ENCODE results near the gene TMEM91.
"Not testable (repeated sequence)": the region's sequence is repeated elsewhere in the genome, so short reads cannot be mapped to it uniquely, and the experiment has no call there.

TMEM91 gene

GRCh38 chr19:41353466-41354342, 22.6 kb upstream of the TMEM91 start, which contains the start of gene TGFB1:
TSS of gene TGFB1 (minus strand) at chr19:41353922. CDS start at chr19:41353044, 878 bp downstream.
- DNase-seq (ENCODE audit: low read depth in 2 of 2) = peak; percentile 92 to 95

GRCh38 chr19:41354343-41354953, 21.9 kb upstream of the TMEM91 start:
- DNase-seq (ENCODE audit: low read depth in 2 of 2) = no peak

GRCh38 chr19:41355035-41355434, 21.3 kb upstream of the TMEM91 start:
- no peak for DNase-seq (ENCODE audit: low read depth in 2 of 2)

GRCh38 chr19:41355802-41356201, 20.5 kb upstream of the TMEM91 start:
- no peak for DNase-seq (ENCODE audit: low read depth in 2 of 2)

- DNase-seq (ENCODE audit: low read depth in 2 of 2) = no peak
These were observed 19.2 kb upstream of the TMEM91 start for GRCh38 chr19:41356984-41357739.

GRCh38 chr19:41357746-41358145, 18.6 kb upstream of the TMEM91 start:
- DNase-seq (ENCODE audit: low read depth in 2 of 2) = no peak

- no peak for DNase-seq (ENCODE audit: low read depth in 2 of 2)
These were observed 16.6 kb upstream of the TMEM91 start for GRCh38 chr19:41359741-41360140.

- no peak for DNase-seq (ENCODE audit: low read depth in 2 of 2)
These were observed 14.0 kb upstream of the TMEM91 start for GRCh38 chr19:41362143-41362847.

- DNase-seq (ENCODE audit: low read depth in 2 of 2) = no peak
These were observed 13.0 kb upstream of the TMEM91 start for GRCh38 chr19:41363371-41363752.

- DNase-seq (ENCODE audit: low read depth in 2 of 2) = peak; percentile 93 to 97
These were observed 12.4 kb upstream of the TMEM91 start, which contains the start of gene B9D2 for GRCh38 chr19:41363753-41364523. TSS of gene B9D2 (minus strand) at chr19:41364149. CDS start at chr19:41363519, 630 bp downstream.

- DNase-seq (ENCODE audit: low read depth in 2 of 2) = no peak
These were observed 11.6 kb upstream of the TMEM91 start for GRCh38 chr19:41364524-41365391.

GRCh38 chr19:41366089-41366488, 10.2 kb upstream of the TMEM91 start:
- no peak for DNase-seq (ENCODE audit: low read depth in 2 of 2)

- DNase-seq (ENCODE audit: low read depth in 2 of 2) = no peak
These were observed 8.5 kb upstream of the TMEM91 start for GRCh38 chr19:41367848-41368301.

- DNase-seq (ENCODE audit: low read depth in 2 of 2) = no peak
These were observed 6.6 kb upstream of the TMEM91 start for GRCh38 chr19:41369769-41370168.

- DNase-seq (ENCODE audit: low read depth in 2 of 2) = not testable (repeated sequence)
These were observed 5.2 kb upstream of the TMEM91 start for GRCh38 chr19:41371119-41371518.

- no peak for DNase-seq (ENCODE audit: low read depth in 2 of 2)
These were observed 4.8 kb upstream of the TMEM91 start for GRCh38 chr19:41371541-41371940.

- no peak for DNase-seq (ENCODE audit: low read depth in 2 of 2)
These were observed 3.8 kb upstream of the TMEM91 start for GRCh38 chr19:41372501-41372900.

- DNase-seq (ENCODE audit: low read depth in 2 of 2) = no peak
These were observed 2.3 kb upstream of the TMEM91 start for GRCh38 chr19:41373993-41374392.

GRCh38 chr19:41376998-41377365, 649 bp downstream of the TMEM91 start:
- no peak for DNase-seq (ENCODE audit: low read depth in 2 of 2)

Data from stimulated activated CD8-positive, alpha-beta memory T cell treated with anti-CD3 and anti-CD28 coated beads, Interleukin-2, amount 100 ng/mL, for 1 hour (primary cell).